HG03196 (cell line): Measurements from ENCODE around the gene SMDT1.
A peak's percentile ranks its signal among the peaks of the same experiment; 100 is the strongest.

ENCODE experiments used
- ATAC-seq: cut with Tn5 transposase; IDR thresholded peaks from one replicate; pipeline ENCODE4 v1.9.1; 2021; ENCODE audit not compliant: unreplicated experiment

SMDT1 gene

GRCh38 chr22:42079319-42080251, at the start of gene SMDT1:
Gene SMDT1 (plus strand): TSS chr22:42079700. CDS start chr22:42079769, 69 bp downstream.
- ATAC-seq, result peak; percentile 78

- ATAC-seq, result no peak
Observed at GRCh38 chr22:42033263-42034181, 46.0 kb upstream of the SMDT1 start.

GRCh38 chr22:42035256-42035655, 44.2 kb upstream of the SMDT1 start:
- ATAC-seq, result no peak

DNA sequence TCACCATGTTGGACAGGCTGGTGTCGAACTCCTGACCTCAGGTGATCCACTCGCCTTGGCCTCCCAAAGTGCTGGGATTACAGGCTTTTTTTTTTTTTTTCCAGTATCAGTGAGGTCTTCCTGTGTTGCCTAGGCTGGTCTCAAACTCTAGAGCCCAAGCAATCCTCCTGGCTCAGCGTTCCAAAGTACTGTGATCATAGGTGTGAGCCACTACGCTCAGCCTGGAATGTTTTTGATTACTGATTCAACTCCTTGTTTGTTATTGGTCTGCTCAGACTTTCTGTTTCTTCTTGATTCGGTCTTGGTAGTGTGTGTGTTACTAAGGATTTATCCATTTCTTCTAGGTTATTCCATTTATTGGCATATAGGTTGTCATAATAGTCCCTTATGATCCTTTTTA, 40.2 kb upstream of the SMDT1 start:
- no peak for ATAC-seq

DNA sequence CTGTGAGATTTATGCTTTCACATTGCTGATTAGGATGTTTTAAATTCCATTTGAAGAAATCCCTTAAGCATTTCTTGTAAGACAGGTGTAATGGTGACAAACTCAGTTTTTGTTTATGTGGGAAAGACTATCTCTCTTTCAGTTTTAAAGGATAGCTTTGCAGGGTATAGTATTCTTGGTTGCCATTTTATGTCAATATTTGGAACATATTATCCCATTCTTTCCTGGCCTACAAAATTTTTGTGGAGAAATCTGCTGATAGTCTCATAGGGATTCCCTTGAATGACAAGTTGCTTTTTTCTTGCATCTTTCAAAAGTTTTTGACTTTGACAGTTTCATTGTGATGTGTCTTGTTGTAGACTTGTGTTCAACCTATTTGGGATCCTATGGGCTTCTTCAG, 37.7 kb upstream of the SMDT1 start:
- no peak for ATAC-seq

- no peak for ATAC-seq
Observed at GRCh38 chr22:42050641-42051180, 28.8 kb upstream of the SMDT1 start.

- ATAC-seq, result no peak
Observed at GRCh38 chr22:42052765-42053164, 26.7 kb upstream of the SMDT1 start.

DNA sequence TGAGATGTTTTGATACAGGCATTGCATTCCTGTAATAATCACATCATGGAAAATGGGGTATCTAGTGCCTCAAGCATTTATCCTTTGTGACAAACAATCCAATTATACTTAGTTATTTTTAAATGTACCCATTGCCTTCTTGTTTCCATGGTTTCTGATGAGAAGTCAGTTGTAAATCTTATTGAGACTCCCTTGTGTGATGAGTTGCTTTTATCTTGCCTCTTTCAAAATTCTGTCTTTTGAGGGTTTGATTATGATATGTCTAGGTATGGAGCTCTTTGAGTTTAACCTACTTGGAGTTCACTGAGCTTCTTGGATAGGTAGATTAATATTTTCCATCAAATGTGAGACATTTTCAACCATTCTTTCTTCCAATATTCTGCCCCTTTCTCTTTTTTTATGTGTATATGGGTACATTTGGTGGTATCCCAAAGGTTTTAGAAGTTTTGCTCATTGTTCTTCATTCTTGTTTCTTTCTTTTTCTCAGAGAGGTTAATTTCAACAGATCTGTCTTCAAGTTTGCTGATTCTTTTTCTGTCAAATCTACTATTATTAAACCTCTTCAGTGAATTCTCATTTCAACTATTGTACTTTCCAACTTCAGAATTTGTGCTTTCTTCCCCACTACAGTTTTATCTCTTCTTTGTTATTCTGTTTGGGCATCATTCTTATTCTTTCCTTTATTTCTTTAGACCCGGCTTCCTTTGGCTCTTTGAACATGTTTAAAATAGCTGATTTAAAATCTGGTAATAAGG, 22.6 kb upstream of the SMDT1 start:
- ATAC-seq, result no peak

DNA sequence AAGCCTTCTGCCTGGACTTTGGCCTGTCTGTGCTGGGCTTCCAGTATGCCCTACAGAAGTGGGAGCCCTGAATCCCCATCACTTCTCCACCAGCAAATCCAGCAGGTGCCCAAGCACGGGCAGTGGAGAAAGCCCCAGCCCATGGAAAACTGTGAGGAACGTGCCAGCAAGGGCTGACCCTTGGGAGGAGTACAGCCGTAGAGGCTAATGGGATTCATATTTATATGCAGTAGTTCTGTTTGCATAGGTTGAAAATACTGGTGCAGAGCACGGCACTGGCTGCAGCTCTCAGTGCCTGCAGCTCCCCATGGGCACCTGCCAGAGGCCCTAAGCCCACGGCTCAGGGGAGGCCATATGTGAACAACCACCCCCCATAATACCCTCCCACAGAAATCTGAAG, 19.0 kb upstream of the SMDT1 start:
- ATAC-seq, result no peak

- ATAC-seq, result no peak
Observed at GRCh38 chr22:42061041-42061440, 18.5 kb upstream of the SMDT1 start.

DNA sequence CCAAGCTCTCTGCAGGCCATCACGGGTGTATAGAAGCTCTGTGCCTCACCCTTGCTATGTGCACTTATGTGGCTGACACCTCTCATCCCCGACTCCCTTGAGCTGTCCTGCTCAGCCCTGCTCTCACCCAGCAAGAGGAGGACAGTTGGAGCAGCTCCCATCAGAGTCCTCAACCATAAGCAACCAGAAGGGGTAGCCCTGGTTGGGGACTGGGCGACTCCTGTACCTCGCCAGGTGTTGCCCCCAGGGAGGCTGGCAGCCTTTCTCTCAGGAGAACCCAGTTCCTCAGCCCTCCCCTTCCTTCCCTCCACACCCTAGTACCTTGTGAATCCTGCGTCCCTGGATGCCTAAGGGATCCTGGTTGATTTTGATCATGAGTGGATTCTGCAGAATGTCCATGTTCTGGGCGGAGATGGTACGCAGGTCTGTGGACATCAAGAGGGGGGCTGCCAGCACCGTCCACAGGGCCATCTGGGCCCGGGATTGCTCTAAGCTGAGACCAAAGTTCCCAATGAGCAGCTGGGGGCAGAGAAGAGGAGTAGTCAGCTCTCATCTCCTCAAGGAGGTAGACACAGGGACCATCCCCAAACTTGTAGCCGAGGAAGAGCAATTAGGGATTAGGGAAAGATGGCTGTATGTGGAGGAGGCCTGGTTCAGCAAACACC, 16.9 kb upstream of the SMDT1 start:
- ATAC-seq, result no peak

- ATAC-seq, result no peak
Observed at GRCh38 chr22:42064629-42065028, 14.9 kb upstream of the SMDT1 start.

GRCh38 chr22:42065438-42066125, 13.9 kb upstream of the SMDT1 start:
- ATAC-seq, result no peak

DNA sequence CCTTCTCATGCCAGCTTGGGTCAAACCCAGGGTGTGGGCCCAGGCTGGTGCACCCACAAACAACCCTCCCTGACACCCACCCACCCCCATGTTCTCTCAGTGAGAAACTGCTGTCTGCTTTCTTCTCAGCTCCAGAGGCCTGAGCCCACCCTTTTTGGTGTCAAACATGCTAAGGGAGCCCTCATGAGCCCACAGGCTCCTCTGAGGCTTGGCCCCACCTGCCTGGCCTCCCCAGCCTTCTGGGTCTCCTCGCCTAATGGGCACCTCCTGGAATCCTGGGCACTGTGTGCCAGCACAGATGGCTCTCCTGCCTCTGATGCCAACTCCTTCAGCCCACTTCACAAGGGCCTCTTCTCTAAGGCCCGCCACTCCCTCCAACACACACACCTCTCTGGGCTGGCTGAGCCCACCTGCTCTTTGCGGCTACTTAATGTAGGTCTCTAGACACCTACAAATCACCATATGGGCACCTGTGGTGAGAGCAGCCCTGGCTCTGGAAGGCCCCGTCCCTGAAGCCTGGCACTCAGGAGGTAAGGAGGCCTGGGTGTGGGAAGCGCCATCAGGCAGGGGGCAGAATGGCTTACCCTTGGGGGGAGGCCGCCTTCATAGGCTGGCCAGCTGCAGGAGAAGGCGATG, 13.3 kb upstream of the SMDT1 start:
- ATAC-seq, result no peak

GRCh38 chr22:42066937-42067336, 12.6 kb upstream of the SMDT1 start:
- no peak for ATAC-seq

- no peak for ATAC-seq
Observed at GRCh38 chr22:42067671-42068251, 11.7 kb upstream of the SMDT1 start.

DNA sequence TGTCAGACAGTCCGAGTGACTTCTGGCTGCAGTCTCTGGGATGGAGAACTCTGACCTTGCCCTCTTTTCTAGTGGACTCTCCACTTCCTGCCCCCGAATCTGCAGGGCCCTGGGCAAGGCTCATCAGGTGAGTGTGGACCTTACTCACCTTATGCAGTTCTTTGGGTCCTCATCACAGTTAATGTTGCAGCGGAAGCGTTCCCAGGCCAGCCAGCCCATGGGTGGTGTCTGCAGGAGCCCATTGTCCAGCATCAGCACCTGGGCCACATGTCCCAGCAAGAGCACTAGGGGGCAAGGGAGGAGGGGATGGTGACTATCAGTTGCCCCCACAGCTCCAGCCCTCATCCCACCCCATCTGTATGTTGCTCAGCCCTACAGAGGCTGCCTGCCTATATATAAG, 11.2 kb upstream of the SMDT1 start:
- ATAC-seq, result no peak

- no peak for ATAC-seq
Observed at GRCh38 chr22:42069801-42070516, 9.5 kb upstream of the SMDT1 start.
